ENCODE measurements around the gene RBKS. TPM values are rescaled to one million over a fixed set of nuclear protein-coding genes. Genes with fewer than 3 reads are reported as not detected.

RBKS gene
- total RNA-seq, 1 experiment from 2014 or later, result 0.54 TPM

- H3K4me3 ChIP-seq (ENCODE audit: low read depth, low read length, poor library complexity, severe bottlenecking), result no peak overlapping the region
- intact Hi-C loops (cut with micrococcal nuclease; ENCODE audit: unreplicated experiment), result no loop called here
- no peaks in the 10 kb centered on the region for H3K9me3 ChIP-seq (ENCODE audit: low read depth, low read length, poor library complexity, severe bottlenecking)
- TF ChIP-seq, protein P1, sequence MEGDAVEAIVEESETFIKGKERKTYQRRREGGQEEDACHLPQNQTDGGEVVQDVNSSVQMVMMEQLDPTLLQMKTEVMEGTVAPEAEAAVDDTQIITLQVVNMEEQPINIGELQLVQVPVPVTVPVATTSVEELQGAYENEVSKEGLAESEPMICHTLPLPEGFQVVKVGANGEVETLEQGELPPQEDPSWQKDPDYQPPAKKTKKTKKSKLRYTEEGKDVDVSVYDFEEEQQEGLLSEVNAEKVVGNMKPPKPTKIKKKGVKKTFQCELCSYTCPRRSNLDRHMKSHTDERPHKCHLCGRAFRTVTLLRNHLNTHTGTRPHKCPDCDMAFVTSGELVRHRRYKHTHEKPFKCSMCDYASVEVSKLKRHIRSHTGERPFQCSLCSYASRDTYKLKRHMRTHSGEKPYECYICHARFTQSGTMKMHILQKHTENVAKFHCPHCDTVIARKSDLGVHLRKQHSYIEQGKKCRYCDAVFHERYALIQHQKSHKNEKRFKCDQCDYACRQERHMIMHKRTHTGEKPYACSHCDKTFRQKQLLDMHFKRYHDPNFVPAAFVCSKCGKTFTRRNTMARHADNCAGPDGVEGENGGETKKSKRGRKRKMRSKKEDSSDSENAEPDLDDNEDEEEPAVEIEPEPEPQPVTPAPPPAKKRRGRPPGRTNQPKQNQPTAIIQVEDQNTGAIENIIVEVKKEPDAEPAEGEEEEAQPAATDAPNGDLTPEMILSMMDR (conservative IDR thresholded peaks at IDR 0.05; ENCODE audit: low read depth, low read length), result no peak
- TF ChIP-seq EZH2 (IDR thresholded peaks at IDR 0.05; ENCODE audit: borderline replicate concordance, low read depth, low read length, poor library complexity, severe bottlenecking), result no peak
- no peaks in the 10 kb centered on the region for H3K4me1 ChIP-seq (ENCODE audit: insufficient read depth, low read length, poor library complexity, severe bottlenecking)
- no peaks in the 10 kb centered on the region for H3K27me3 ChIP-seq (replicated peaks; ENCODE audit: insufficient read depth, low read depth, low read length, poor library complexity)
- POLR2A ChIA-PET (ENCODE audit: low non-redundant PET), result no interaction called here
- CTCF ChIA-PET, result no interaction called here
- no peaks in the 10 kb centered on the region for H3K36me3 ChIP-seq (ENCODE audit: insufficient read depth, low read length, poor library complexity, severe bottlenecking)
- no peak for DNase-seq (ENCODE audit: low spot score)
- no TSS peak for BruUV-seq (replicated peaks)
- H3K27ac ChIP-seq (ENCODE audit: low read depth, low read length, poor library complexity, severe bottlenecking), result no peak overlapping the region
These were observed 41.3 kb upstream of the RBKS start for GRCh38 chr2:27931361-27931950.

DNA sequence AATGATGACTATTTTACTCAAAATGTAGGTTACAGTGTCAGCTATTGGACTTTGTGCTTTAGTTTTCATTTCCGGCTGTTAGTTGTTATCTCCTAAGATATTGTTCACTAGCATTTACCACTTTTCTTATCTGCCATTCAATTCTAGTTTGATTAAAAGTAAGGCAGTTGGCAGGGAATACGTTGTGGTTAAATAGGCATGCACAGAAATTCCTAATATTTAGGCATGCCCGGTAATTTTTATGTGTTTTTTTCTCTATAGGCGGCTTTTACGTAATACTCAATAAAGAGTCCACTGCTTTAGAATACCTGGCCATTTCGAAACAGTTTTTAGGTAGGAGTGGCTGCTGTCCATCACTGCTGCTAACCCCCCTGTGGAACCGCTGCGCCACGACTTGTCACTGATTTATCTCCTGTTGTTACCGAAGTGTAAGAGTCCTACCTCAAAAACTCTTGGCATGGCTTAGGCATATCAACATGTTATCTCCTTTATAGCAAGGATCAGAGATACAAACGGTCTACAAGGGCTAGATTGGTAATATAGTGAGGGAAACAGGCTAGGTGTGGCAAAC is 39.8 kb upstream of the RBKS start:
- ChIA-PET POLR2A (ENCODE audit: low non-redundant PET) (no interaction called here), CTCF (no interaction called here)
- intact Hi-C loops (cut with micrococcal nuclease; ENCODE audit: unreplicated experiment), result no loop called here
- no peaks in the 10 kb centered on the region for H3K9me3 ChIP-seq (ENCODE audit: low read depth, low read length, poor library complexity, severe bottlenecking)
- H3K27ac ChIP-seq (ENCODE audit: low read depth, low read length, poor library complexity, severe bottlenecking), result no peak overlapping the region
- DNase-seq (ENCODE audit: low spot score), result no peak
- H3K36me3 ChIP-seq (ENCODE audit: insufficient read depth, low read length, poor library complexity, severe bottlenecking), result no peaks in the 10 kb centered on the region
- no TSS peak for BruUV-seq (replicated peaks)
- no peak overlapping the region for H3K4me3 ChIP-seq (ENCODE audit: low read depth, low read length, poor library complexity, severe bottlenecking)
- no peaks in the 10 kb centered on the region for H3K4me1 ChIP-seq (ENCODE audit: insufficient read depth, low read length, poor library complexity, severe bottlenecking)
- H3K27me3 ChIP-seq (replicated peaks; ENCODE audit: insufficient read depth, low read depth, low read length, poor library complexity), result no peaks in the 10 kb centered on the region
- no peak for TF ChIP-seq EZH2 (IDR thresholded peaks at IDR 0.05; ENCODE audit: borderline replicate concordance, low read depth, low read length, poor library complexity, severe bottlenecking)
- TF ChIP-seq, protein P1 (conservative IDR thresholded peaks at IDR 0.05; ENCODE audit: low read depth, low read length), result no peak

GRCh38 chr2:27925766-27926472 is 35.7 kb upstream of the RBKS start:
- BruUV-seq (replicated peaks), result no TSS peak
- no peak for DNase-seq (ENCODE audit: low spot score)
- Histone ChIP-seq H3K4me3 (ENCODE audit: low read depth, low read length, poor library complexity, severe bottlenecking) (no peak overlapping the region), H3K36me3 (ENCODE audit: insufficient read depth, low read length, poor library complexity, severe bottlenecking) (no peaks in the 10 kb centered on the region), H3K9me3 (ENCODE audit: low read depth, low read length, poor library complexity, severe bottlenecking) (no peaks in the 10 kb centered on the region), H3K4me1 (ENCODE audit: insufficient read depth, low read length, poor library complexity, severe bottlenecking) (peaks cover 3% of the 10 kb centered on the region), H3K27me3 (replicated peaks; ENCODE audit: insufficient read depth, low read depth, low read length, poor library complexity) (no peaks in the 10 kb centered on the region), H3K27ac (ENCODE audit: low read depth, low read length, poor library complexity, severe bottlenecking) (no peak overlapping the region)
- CTCF ChIA-PET, result no interaction called here
- no peak for TF ChIP-seq EZH2 (IDR thresholded peaks at IDR 0.05; ENCODE audit: borderline replicate concordance, low read depth, low read length, poor library complexity, severe bottlenecking)
- TF ChIP-seq, protein P1 (conservative IDR thresholded peaks at IDR 0.05; ENCODE audit: low read depth, low read length), result no peak
- intact Hi-C loops (cut with micrococcal nuclease; ENCODE audit: unreplicated experiment), result no loop called here
- POLR2A ChIA-PET (ENCODE audit: low non-redundant PET), result no interaction called here

Data from A673 (cell line).